Hepatocyte (in vitro differentiated cells): ENCODE measurements around the gene STK10. TPM values are rescaled to one million over a fixed set of nuclear protein-coding genes. Genes with fewer than 3 reads are reported as not detected.
A peak's percentile ranks its signal among the peaks of the same experiment; 100 is the strongest.

Experiments
- DNase-seq: peaks from one replicate; pipeline ENCODE4 v3.0.0-alpha.2; 2016; ENCODE audit warnings: low spot score
- H2AFZ ChIP-seq: fragments of 200-600 bp; sonication (generic); 2 replicates; pipeline ENCODE4 v1.6.0; 2016; ENCODE audit warnings: antibody characterized with exemption, mild to moderate bottlenecking
- H3K27ac ChIP-seq: fragments of 200-600 bp; sonication (generic); 2 replicates; pipeline ENCODE4 v1.5.1; 2016; ENCODE audit warnings: mild to moderate bottlenecking
- H3K27me3 ChIP-seq: fragments of 200-600 bp; sonication (generic); 2 replicates; pipeline ENCODE4 v1.6.1; 2016
- H3K36me3 ChIP-seq: fragments of 200-600 bp; sonication (generic); replicated peaks from 2 replicates; pipeline ENCODE4 v1.5.1; 2016; ENCODE audit warnings: low read depth; ENCODE audit not compliant: insufficient read depth
- H3K4me1 ChIP-seq: fragments of 200-600 bp; sonication (generic); 2 replicates; pipeline ENCODE4 v1.5.1; 2016; ENCODE audit warnings: mild to moderate bottlenecking, moderate library complexity; ENCODE audit not compliant: insufficient read depth
- H3K4me2 ChIP-seq: fragments of 200-600 bp; sonication (generic); 2 replicates; pipeline ENCODE4 v1.6.0; 2016
- H3K4me3 ChIP-seq: fragments of 200-600 bp; sonication (generic); 2 replicates; pipeline ENCODE4 v1.5.1; 2016; ENCODE audit warnings: mild to moderate bottlenecking
- H3K79me2 ChIP-seq: fragments of 200-600 bp; sonication (generic); 2 replicates; pipeline ENCODE4 v1.6.0; 2017; ENCODE audit warnings: mild to moderate bottlenecking
- H3K9me2 ChIP-seq: fragments of 200-600 bp; sonication (generic); replicated peaks from 2 replicates; pipeline ENCODE4 v1.6.0; 2017; ENCODE audit warnings: mild to moderate bottlenecking; ENCODE audit not compliant: insufficient read depth
- H3K9me3 ChIP-seq: fragments of 200-600 bp; sonication (generic); 2 replicates; pipeline ENCODE4 v1.5.1; 2016; ENCODE audit warnings: low read depth, mild to moderate bottlenecking
- H4K20me1 ChIP-seq: fragments of 200-600 bp; sonication (generic); 2 replicates; pipeline ENCODE4 v1.6.0; 2016; ENCODE audit warnings: mild to moderate bottlenecking; ENCODE audit not compliant: insufficient read depth, poor library complexity, severe bottlenecking
- CTCF ChIP-seq: fragments of 200-600 bp; sonication (generic); IDR thresholded peaks from 2 replicates; pipeline ENCODE4 v1.5.1; 2016; ENCODE audit warnings: antibody characterized with exemption, mild to moderate bottlenecking; ENCODE audit not compliant: poor library complexity
- EZH2 ChIP-seq: fragments of 200-600 bp; sonication (generic); IDR thresholded peaks from 2 replicates; pipeline ENCODE4 v1.6.1; 2016; ENCODE audit warnings: antibody characterized with exemption, mild to moderate bottlenecking, borderline replicate concordance
- EZH2phosphoT487 ChIP-seq: fragments of 200-600 bp; sonication (generic); IDR thresholded peaks from one replicate; pipeline ENCODE4 v1.6.1; 2018; ENCODE audit warnings: antibody characterized with exemption, mild to moderate bottlenecking, low read depth, moderate library complexity; ENCODE audit not compliant: unreplicated experiment, severe bottlenecking
- WGBS: methylation state at CpG from one replicate; pipeline ENCODE4 v1.1.6; 2016; ENCODE audit warnings: low lambda C conversion rate; ENCODE audit errors: missing lambda C conversion rate; 5-methylcytosine and 5-hydroxymethylcytosine counted together
- polyA plus RNA-seq: library from polyadenylated mRNA; unstranded; fragments of >200 nt; fragmentation: Nextera tagmentation; extraction: Ambion mirVana; gene quantifications from 2 replicates; pipeline ENCODE4 v1.2.1, GENCODE V29; 2016
- total RNA-seq: library from RNA; depleted of rRNA; stranded (reverse); fragments of >200 nt; gene quantifications from 2 replicates; pipeline ENCODE4 v1.2.3, GENCODE V29; 2014

Gene STK10
- total and polyA plus RNA-seq, 2 experiments from 2014 or later: 11.3 to 19.3 TPM

DNA sequence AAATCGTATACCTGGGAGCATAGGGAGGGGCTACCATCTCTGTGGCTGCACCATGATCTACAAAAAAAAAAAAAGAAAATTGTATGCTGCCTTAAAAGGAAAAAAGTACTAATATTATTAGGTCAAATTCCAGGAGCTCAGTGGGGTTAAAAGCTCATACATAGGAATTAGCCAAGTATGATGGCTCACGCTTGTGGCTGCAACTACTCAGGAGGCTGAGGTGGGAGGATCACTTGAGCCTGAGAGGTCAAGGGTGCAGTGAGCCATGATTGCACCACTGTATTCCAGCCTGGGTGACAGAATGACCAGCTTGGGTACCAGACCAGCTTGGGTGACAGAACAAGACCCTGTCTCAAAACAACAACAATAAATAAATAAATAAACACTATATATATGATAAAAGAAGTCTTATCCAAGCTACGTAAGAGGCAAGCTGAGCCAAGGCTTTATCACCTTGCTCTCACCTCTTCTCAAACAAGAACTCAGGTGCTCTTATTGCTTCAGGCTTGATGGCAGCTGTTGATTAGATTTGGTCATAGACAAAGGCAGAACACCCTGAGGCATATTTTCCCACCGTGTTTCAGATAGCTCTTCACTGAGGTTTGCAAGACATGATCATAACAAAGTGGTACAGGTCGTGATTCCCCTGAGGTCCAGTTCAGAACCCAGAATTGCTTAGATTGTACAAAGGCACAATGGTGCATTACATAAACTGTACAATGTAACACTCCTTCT is 178.3 kb downstream of the STK10 start:
- Histone ChIP-seq H3K9me2 (no peaks in the 10 kb centered on the region), H3K9me3 (no peaks in the 10 kb centered on the region), H3K4me3 (no peak overlapping the region), H4K20me1 (peaks cover 4% of the 10 kb centered on the region), H3K79me2 (peaks cover 19% of the 10 kb centered on the region), H3K27me3 (no peaks in the 10 kb centered on the region), H3K36me3 (no peaks in the 10 kb centered on the region), H3K27ac (no peak overlapping the region), H2AFZ (no peak overlapping the region), H3K4me2 (no peak overlapping the region), H3K4me1 (peaks cover 12% of the 10 kb centered on the region)
- WGBS: 49% methylated on average over 5 of the region's 5 CpGs
- TF ChIP-seq EZH2 (no peak), EZH2phosphoT487 (no peak), CTCF (no peak)
- DNase-seq: no peak

- no peak for DNase-seq
- no peak overlapping the region for H3K27ac ChIP-seq
These were observed 179.3 kb downstream of the STK10 start for GRCh38 chr5:172008689-172009141.

DNA sequence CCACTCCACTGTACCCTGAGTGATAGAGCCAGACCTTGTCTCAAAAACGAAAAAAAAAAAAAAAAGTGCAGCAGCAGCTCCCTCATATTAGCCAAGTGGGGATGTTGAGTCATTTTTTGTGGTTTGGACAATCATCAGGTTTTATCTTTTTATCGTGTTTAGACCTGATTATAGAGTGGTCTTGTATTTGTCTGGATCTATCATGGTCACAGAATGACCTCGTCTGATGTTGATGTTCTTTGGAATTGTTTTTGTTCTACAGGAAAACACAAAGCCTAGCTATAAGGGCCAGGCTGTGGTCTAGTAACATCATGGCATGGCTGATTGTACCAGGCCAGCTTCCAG is 179.9 kb downstream of the STK10 start:
- peak overlapping the region; percentile 98 for H3K27ac ChIP-seq

More at GRCh38 chr5:172008689-172009141, 179.3 kb downstream of the STK10 start:
- H3K9me2 ChIP-seq: no peaks in the 10 kb centered on the region
- WGBS: 25% methylated on average over 6 of the region's 6 CpGs
- H4K20me1 ChIP-seq: peaks cover 14% of the 10 kb centered on the region
- no peak overlapping the region for H3K4me3 ChIP-seq
- no peaks in the 10 kb centered on the region for H3K27me3 ChIP-seq
- H3K9me3 ChIP-seq: no peaks in the 10 kb centered on the region
- H3K4me1 ChIP-seq: peaks cover 22% of the 10 kb centered on the region
- H3K36me3 ChIP-seq: no peaks in the 10 kb centered on the region
- no peak for TF ChIP-seq CTCF
- TF ChIP-seq EZH2: no peak
- no peak for TF ChIP-seq EZH2phosphoT487
- peaks cover 29% of the 10 kb centered on the region for H3K79me2 ChIP-seq
- H2AFZ ChIP-seq: no peak overlapping the region
- H3K4me2 ChIP-seq: no peak overlapping the region

More for the DNA sequence above, 179.9 kb downstream of the STK10 start:
- no peak for DNase-seq
- H3K9me3 ChIP-seq: no peaks in the 10 kb centered on the region
- no peak overlapping the region for H3K4me3 ChIP-seq
- peaks cover 20% of the 10 kb centered on the region for H4K20me1 ChIP-seq
- no peaks in the 10 kb centered on the region for H3K9me2 ChIP-seq
- peak overlapping the region; percentile 91 for H3K4me2 ChIP-seq
- 41% methylated on average over 3 of the region's 3 CpGs for WGBS
- no peaks in the 10 kb centered on the region for H3K27me3 ChIP-seq
- no peak overlapping the region for H2AFZ ChIP-seq
- TF ChIP-seq CTCF: no peak
- TF ChIP-seq EZH2phosphoT487: no peak
- no peak for TF ChIP-seq EZH2
- H3K79me2 ChIP-seq: peaks cover 36% of the 10 kb centered on the region
- no peaks in the 10 kb centered on the region for H3K36me3 ChIP-seq
- H3K4me1 ChIP-seq: peaks cover 28% of the 10 kb centered on the region
